ENCODE measurements around the gene ZSWIM6.

ZSWIM6 gene

GRCh38 chr5:61467766-61468482, 135.9 kb downstream of the ZSWIM6 start:
- H3K27me3 ChIP-seq (ENCODE audit: low read length): no peaks in the 10 kb centered on the region
- no peaks in the 10 kb centered on the region for H3K36me3 ChIP-seq (ENCODE audit: low read length)
- no peaks in the 10 kb centered on the region for H3F3A ChIP-seq (ENCODE audit: insufficient read depth)
- no peak overlapping the region for H3K9ac ChIP-seq (ENCODE audit: low read length)
- no peaks in the 10 kb centered on the region for H3K79me2 ChIP-seq (ENCODE audit: insufficient read depth, low read length)
- no peaks in the 10 kb centered on the region for H3K9me3 ChIP-seq (ENCODE audit: insufficient read depth, low read length)
- H3K9me2 ChIP-seq (replicated peaks; ENCODE audit: insufficient read depth, low read length): no peaks in the 10 kb centered on the region
- H3K4me2 ChIP-seq (ENCODE audit: low read depth, low read length, poor library complexity, severe bottlenecking): no peak overlapping the region
- H4K20me1 ChIP-seq (ENCODE audit: low read depth, low read length): no peaks in the 10 kb centered on the region
- no peak overlapping the region for H3K27ac ChIP-seq (ENCODE audit: low read depth, low read length)
- H2AFZ ChIP-seq (ENCODE audit: low read depth, low read length, severe bottlenecking): no peak overlapping the region
- no peak overlapping the region for H3K4me3 ChIP-seq (ENCODE audit: insufficient read depth, low read length, poor library complexity, severe bottlenecking)
- TF ChIP-seq CTCF (IDR thresholded peaks at IDR 0.05; ENCODE audit: insufficient read depth, low read length, poor library complexity, severe bottlenecking): no peak
- no peak for TF ChIP-seq EZH2phosphoT487 (conservative IDR thresholded peaks at IDR 0.05; ENCODE audit: low read length)

- Histone ChIP-seq H3K36me3 (ENCODE audit: low read length) (no peaks in the 10 kb centered on the region), H3K4me3 (ENCODE audit: insufficient read depth, low read length, poor library complexity, severe bottlenecking) (no peak overlapping the region), H4K20me1 (ENCODE audit: low read depth, low read length) (no peaks in the 10 kb centered on the region), H3K9ac (ENCODE audit: low read length) (no peak overlapping the region), H3F3A (ENCODE audit: insufficient read depth) (no peaks in the 10 kb centered on the region), H3K79me2 (ENCODE audit: insufficient read depth, low read length) (no peaks in the 10 kb centered on the region), H3K27ac (ENCODE audit: low read depth, low read length) (no peak overlapping the region), H2AFZ (ENCODE audit: low read depth, low read length, severe bottlenecking) (no peak overlapping the region), H3K4me2 (ENCODE audit: low read depth, low read length, poor library complexity, severe bottlenecking) (no peak overlapping the region), H3K9me3 (ENCODE audit: insufficient read depth, low read length) (no peaks in the 10 kb centered on the region), H3K27me3 (ENCODE audit: low read length) (no peaks in the 10 kb centered on the region), H3K9me2 (replicated peaks; ENCODE audit: insufficient read depth, low read length) (no peaks in the 10 kb centered on the region)
- no peak for TF ChIP-seq CTCF (IDR thresholded peaks at IDR 0.05; ENCODE audit: insufficient read depth, low read length, poor library complexity, severe bottlenecking)
- TF ChIP-seq EZH2phosphoT487 (conservative IDR thresholded peaks at IDR 0.05; ENCODE audit: low read length): no peak
These were observed 136.4 kb downstream of the ZSWIM6 start for GRCh38 chr5:61468483-61468865.

- Histone ChIP-seq H3K4me2 (ENCODE audit: low read depth, low read length, poor library complexity, severe bottlenecking) (no peak overlapping the region), H3K79me2 (ENCODE audit: insufficient read depth, low read length) (no peaks in the 10 kb centered on the region), H3K27me3 (ENCODE audit: low read length) (no peaks in the 10 kb centered on the region), H3K9ac (ENCODE audit: low read length) (no peak overlapping the region), H3K27ac (ENCODE audit: low read depth, low read length) (no peak overlapping the region), H3K9me3 (ENCODE audit: insufficient read depth, low read length) (no peaks in the 10 kb centered on the region), H4K20me1 (ENCODE audit: low read depth, low read length) (no peaks in the 10 kb centered on the region), H3K4me3 (ENCODE audit: insufficient read depth, low read length, poor library complexity, severe bottlenecking) (no peak overlapping the region), H2AFZ (ENCODE audit: low read depth, low read length, severe bottlenecking) (no peak overlapping the region), H3F3A (ENCODE audit: insufficient read depth) (no peaks in the 10 kb centered on the region), H3K36me3 (ENCODE audit: low read length) (no peaks in the 10 kb centered on the region), H3K9me2 (replicated peaks; ENCODE audit: insufficient read depth, low read length) (no peaks in the 10 kb centered on the region)
- no peak for TF ChIP-seq CTCF (IDR thresholded peaks at IDR 0.05; ENCODE audit: insufficient read depth, low read length, poor library complexity, severe bottlenecking)
- TF ChIP-seq EZH2phosphoT487 (conservative IDR thresholded peaks at IDR 0.05; ENCODE audit: low read length): no peak
These were observed 139.3 kb downstream of the ZSWIM6 start for GRCh38 chr5:61471352-61471751.
